ENCODE results near the gene EPC1. TPM values are rescaled to one million over a fixed set of nuclear protein-coding genes. Genes with fewer than 3 reads are reported as not detected.

Gene EPC1
- total and polyA plus RNA-seq, 2 of the 8 experiments (the other 6 are each of a cell fraction or from before 2014, with no cell fraction given), result 23.7 to 42.3 TPM

DNA sequence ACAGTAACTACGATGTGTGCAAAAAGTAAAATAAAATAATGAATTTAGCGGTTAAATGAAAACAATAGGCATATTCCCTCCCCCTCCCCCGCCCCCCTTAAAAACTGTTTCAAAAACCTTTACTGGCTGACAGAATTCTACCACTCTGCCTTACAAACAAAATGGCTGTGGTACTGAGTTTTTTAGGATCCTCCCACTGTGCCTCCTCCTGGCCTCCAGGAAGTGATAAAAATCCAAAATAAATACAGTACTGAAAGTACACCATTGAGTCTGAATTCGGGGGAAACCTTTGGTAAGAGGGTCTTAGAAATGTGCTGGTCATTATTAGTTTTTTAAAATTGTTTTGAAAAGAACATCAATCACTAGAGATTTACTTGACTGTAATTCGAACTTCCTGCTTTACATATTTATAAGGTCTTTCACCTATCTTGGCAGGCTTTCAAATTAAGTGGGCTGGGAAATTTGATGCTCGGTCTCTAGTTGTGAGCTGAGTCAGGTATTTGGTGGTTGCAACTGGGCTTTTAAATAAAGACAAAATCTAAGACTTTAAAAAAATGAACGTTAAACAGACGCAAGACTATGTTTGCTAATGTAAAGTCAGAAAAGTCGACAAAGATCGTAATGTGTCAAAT lies 32.5 kb upstream of the EPC1 start:
- peaks cover 2% of the 10 kb centered on the region for H3K23me2 ChIP-seq (ENCODE audit: low read depth, low read length)
- no peak overlapping the region for H2BK20ac ChIP-seq (ENCODE audit: low read length)
- H2AK5ac ChIP-seq (ENCODE audit: low read depth, low read length), result no peak overlapping the region
- peak overlapping the region; percentile 86 to 96 for H3K4me2 ChIP-seq (ENCODE audit: insufficient read depth in 1 of 2, low read depth in 2 of 2, low read length in 2 of 2)
- no peak overlapping the region for H3K4ac ChIP-seq (replicated peaks; ENCODE audit: insufficient read length, low read depth, low read length)
- peak overlapping the region; percentile 72; the same call in 1 of the 2 replicates for H3K27ac ChIP-seq (ENCODE audit: low read depth, low read length)
- peaks cover 0 to 6% (median 5%) of the 10 kb centered on the region in 4 experiments; a peak in 3 of 7 replicates for H3K4me1 ChIP-seq (replicated peaks in 1 of 4; ENCODE audit: control insufficient read depth in 3 of 4, insufficient read depth in 4 of 4, low read length in 3 of 4)
- no peaks in the 10 kb centered on the region for H3K27me3 ChIP-seq (replicated peaks in 1 of 4; ENCODE audit: control insufficient read depth in 3 of 4, extremely low read depth in 1 of 4, insufficient read depth in 3 of 4, low read length in 3 of 4)
- ChIA-PET CTCF (ENCODE audit: partially characterized antibody) (interaction anchor here (1.0 to 2.3 kb wide), 3 partner anchors 10 to 169 kb away, joined by 3 to 9 read pairs (median 3); no protein-coding TSS in a partner anchor), POLR2A (ENCODE audit: partially characterized antibody) (interaction anchor here (0.6 to 2.6 kb wide), 9 partner anchors 8 to 982 kb away, joined by 3 to 9 read pairs (median 4); no protein-coding TSS in a partner anchor)
- H3K23ac ChIP-seq (ENCODE audit: insufficient read length), result no peak overlapping the region
- H3K9ac ChIP-seq (replicated peaks in 1 of 4; ENCODE audit: extremely low read depth in 1 of 4, low read depth in 3 of 4, low read length in 3 of 4), result peak overlapping the region in 1 of 4 experiments; percentile 69; a peak in 1 of 7 replicates
- 5% methylated on average over 10 of the region's 10 CpGs; no CpG with 5 or more reads in 1 of the 2 experiments for WGBS, 2 experiments (ENCODE audit: extremely low coverage in 1 of 2, insufficient coverage in 1 of 2, insufficient read length in 1 of 2, insufficient replicate concordance in 2 of 2, low coverage in 1 of 2, low lambda C conversion rate in 2 of 2, missing lambda C conversion rate in 1 of 2)
- no peak overlapping the region for H2BK12ac ChIP-seq (ENCODE audit: low read depth, low read length)
- no peak overlapping the region for H2BK5ac ChIP-seq (ENCODE audit: low read depth, low read length)
- H4K5ac ChIP-seq (ENCODE audit: insufficient read length, low read depth, low read length), result peak overlapping the region; percentile 58
- no peak for DNase-seq (ENCODE audit: low read depth in 1 of 2, low spot score in 2 of 2)
- H3K79me2 ChIP-seq (ENCODE audit: control insufficient read depth in 1 of 2, insufficient read depth in 2 of 2, low read length in 2 of 2), result peaks cover 0 to 40% of the 10 kb centered on the region in 2 experiments; a peak in 2 of 4 replicates
- H3K18ac ChIP-seq (ENCODE audit: extremely low read depth, low read length), result no peak overlapping the region
- H2AFZ ChIP-seq (ENCODE audit: low read length), result peak overlapping the region; percentile 67; the same call in 1 of the 2 replicates
- peak overlapping the region; percentile 57 to 87 (median 71) for H3K4me3 ChIP-seq (ENCODE audit: extremely low read depth in 1 of 4, insufficient read depth in 2 of 4, low read depth in 3 of 4, low read length in 4 of 4)
- no peaks in the 10 kb centered on the region for H3K9me3 ChIP-seq (ENCODE audit: insufficient read depth in 2 of 2, low read depth in 1 of 2, low read length in 1 of 2)
- no peaks in the 10 kb centered on the region for H3K36me3 ChIP-seq (ENCODE audit: control insufficient read depth in 2 of 4, insufficient read depth in 4 of 4, low read length in 3 of 4)
- FAIRE-seq, result peak; percentile 57
- peak overlapping the region; percentile 28 for H3K56ac ChIP-seq (replicated peaks; ENCODE audit: insufficient read length, low read depth, low read length)
- no peak overlapping the region for H4K91ac ChIP-seq (replicated peaks; ENCODE audit: insufficient read length, low read length)
- H4K20me1 ChIP-seq (replicated peaks in 1 of 2; ENCODE audit: control insufficient read depth in 1 of 2, insufficient read depth in 2 of 2, low read length in 2 of 2), result no peaks in the 10 kb centered on the region
- no peak overlapping the region for H2BK15ac ChIP-seq (ENCODE audit: low read length)
- no peak overlapping the region for H4K8ac ChIP-seq (ENCODE audit: extremely low read depth, insufficient read depth, low read length)
- H3K14ac ChIP-seq (ENCODE audit: insufficient read length), result no peak overlapping the region
- no peak overlapping the region for H2BK120ac ChIP-seq (replicated peaks; ENCODE audit: low read depth, low read length)
- H3K79me1 ChIP-seq (ENCODE audit: low read depth, low read length), result no peaks in the 10 kb centered on the region
- TF ChIP-seq, protein P1, sequence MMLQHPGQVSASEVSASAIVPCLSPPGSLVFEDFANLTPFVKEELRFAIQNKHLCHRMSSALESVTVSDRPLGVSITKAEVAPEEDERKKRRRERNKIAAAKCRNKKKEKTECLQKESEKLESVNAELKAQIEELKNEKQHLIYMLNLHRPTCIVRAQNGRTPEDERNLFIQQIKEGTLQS (IDR thresholded peaks at IDR 0.05; ENCODE audit: insufficient read depth, low read depth, low read length), result no peak
- TF ChIP-seq GTF2F1 (IDR thresholded peaks at IDR 0.05; ENCODE audit: borderline replicate concordance, low read depth, low read length) (no peak), MAFK (IDR thresholded peaks at IDR 0.05; ENCODE audit: low read depth, low read length) (peak; percentile 34), YY1 (IDR thresholded peaks at IDR 0.05; ENCODE audit: low read depth, low read length) (peak; percentile 90), TAF1 (IDR thresholded peaks at IDR 0.05; ENCODE audit: low read depth, low read length) (peak; percentile 49; the same call in 1 of the 2 replicates), ASH2L (IDR thresholded peaks at IDR 0.05; ENCODE audit: low read length) (peak; percentile 34)

Data from H1 (cell line).